Spinal cord (tissue), 10 donors: ENCODE measurements around the gene AGTRAP. TPM values are rescaled to one million over a fixed set of nuclear protein-coding genes. Genes with fewer than 3 reads are reported as not detected.
A peak's percentile ranks its signal among the peaks of the same experiment; 100 is the strongest.

ENCODE experiments used
- DNase-seq, 6 donors: peaks; one replicate each; pipeline versions ENCODE4 v3.0.0 to v3.0.0-alpha.2; 2013 to 2015; ENCODE audit warnings: low spot score in 6 of 6, low read depth in 4 of 6
- H3K27ac ChIP-seq: one replicate; pipeline ENCODE4 v1.5.1; 2013; ENCODE audit warnings: low read depth, low read length, control low read depth
- H3K27me3 ChIP-seq: one replicate; pipeline ENCODE4 v1.6.1; 2013; ENCODE audit warnings: low read length; ENCODE audit not compliant: control insufficient read depth, insufficient read depth
- H3K36me3 ChIP-seq: one replicate; pipeline ENCODE4 v1.6.1; 2013; ENCODE audit warnings: low read length; ENCODE audit not compliant: control insufficient read depth, insufficient read depth
- H3K4me1 ChIP-seq: one replicate; pipeline ENCODE4 v1.6.1; 2013; ENCODE audit warnings: low read length; ENCODE audit not compliant: control insufficient read depth, insufficient read depth
- H3K4me3 ChIP-seq: one replicate; pipeline ENCODE4 v1.5.1; 2013; ENCODE audit warnings: low read depth, low read length, control low read depth
- H3K9me3 ChIP-seq: one replicate; pipeline ENCODE4 v1.6.1; 2013; ENCODE audit warnings: low read length; ENCODE audit not compliant: control insufficient read depth, insufficient read depth
- WGBS: methylation state at CpG from one replicate; pipeline ENCODE4 v1.1.5; 2013; ENCODE audit warnings: missing lambda C conversion rate; ENCODE audit not compliant: insufficient coverage; 5-methylcytosine and 5-hydroxymethylcytosine counted together
- polyA plus RNA-seq, 2 donors: library from polyadenylated mRNA; unstranded; fragments of 120-200 nt; gene quantifications; one replicate each; pipeline ENCODE4 v1.2.1, GENCODE V29; 2013; ENCODE audit not compliant: insufficient read length in 2 of 2
- total RNA-seq, 2 donors: library from RNA; depleted of rRNA in 1 of 2; stranded (reverse); fragments of 120-200 nt in 1 of 2; fragments of >200 nt in 1 of 2; gene quantifications; one replicate each; pipeline versions ENCODE4 v1.2.3 to v1.2.4, GENCODE V29; 2013 to 2014
- donor health status: healthy.

The AGTRAP gene
- total and polyA plus RNA-seq, 4 donors = 11.8 to 45.1 (median 21.7) TPM

GRCh38 chr1:11778844-11779623 is 43.1 kb downstream of the AGTRAP start:
- H3K9me3 ChIP-seq = no peaks in the 10 kb centered on the region
- no peak for DNase-seq
- H3K27me3 ChIP-seq = no peaks in the 10 kb centered on the region
- H3K4me3 ChIP-seq = no peak overlapping the region
- WGBS = 88% methylated on average over 12 of the region's 15 CpGs
- H3K4me1 ChIP-seq = peaks cover under 1% of the 10 kb centered on the region
- no peak overlapping the region for H3K27ac ChIP-seq
- peaks cover 4% of the 10 kb centered on the region for H3K36me3 ChIP-seq

GRCh38 chr1:11779715-11780379 is 43.9 kb downstream of the AGTRAP start:
- Histone ChIP-seq H3K4me1 (peaks cover 8% of the 10 kb centered on the region), H3K27me3 (no peaks in the 10 kb centered on the region), H3K9me3 (no peaks in the 10 kb centered on the region), H3K27ac (no peak overlapping the region), H3K36me3 (peaks cover 4% of the 10 kb centered on the region), H3K4me3 (no peak overlapping the region)
- 74% methylated on average over 12 of the region's 13 CpGs for WGBS
- DNase-seq = no peak

GRCh38 chr1:11780380-11781147 is 44.6 kb downstream of the AGTRAP start:
- DNase-seq = no peak
- H3K27me3 ChIP-seq = no peaks in the 10 kb centered on the region
- no peak overlapping the region for H3K27ac ChIP-seq
- H3K36me3 ChIP-seq = peaks cover 4% of the 10 kb centered on the region
- peaks cover 15% of the 10 kb centered on the region for H3K4me1 ChIP-seq
- no peak overlapping the region for H3K4me3 ChIP-seq
- WGBS = 92% methylated on average over 4 of the region's 10 CpGs
- H3K9me3 ChIP-seq = no peaks in the 10 kb centered on the region

GRCh38 chr1:11781297-11781696 is 45.4 kb downstream of the AGTRAP start:
- WGBS = 80% methylated on average over 12 of the region's 12 CpGs
- Histone ChIP-seq H3K4me3 (no peak overlapping the region), H3K9me3 (no peaks in the 10 kb centered on the region), H3K27ac (no peak overlapping the region), H3K27me3 (no peaks in the 10 kb centered on the region), H3K36me3 (peaks cover 4% of the 10 kb centered on the region), H3K4me1 (peaks cover 15% of the 10 kb centered on the region)
- no peak for DNase-seq

- Histone ChIP-seq H3K27me3 (no peaks in the 10 kb centered on the region), H3K9me3 (no peaks in the 10 kb centered on the region), H3K4me3 (no peak overlapping the region), H3K36me3 (no peaks in the 10 kb centered on the region), H3K27ac (no peak overlapping the region), H3K4me1 (peaks cover 20% of the 10 kb centered on the region)
- DNase-seq = no peak
- WGBS = 73% methylated on average over 3 of the region's 6 CpGs
Measured at GRCh38 chr1:11782127-11782708, 46.3 kb downstream of the AGTRAP start.

GRCh38 chr1:11783556-11783955 is 47.6 kb downstream of the AGTRAP start:
- Histone ChIP-seq H3K36me3 (peaks cover 12% of the 10 kb centered on the region), H3K4me1 (peaks cover 27% of the 10 kb centered on the region), H3K9me3 (no peaks in the 10 kb centered on the region), H3K4me3 (no peak overlapping the region), H3K27me3 (no peaks in the 10 kb centered on the region), H3K27ac (no peak overlapping the region)
- 87% methylated on average over 6 of the region's 6 CpGs for WGBS
- no peak for DNase-seq

- H3K4me1 ChIP-seq = peaks cover 27% of the 10 kb centered on the region
- peak overlapping the region; percentile 16 for H3K4me3 ChIP-seq
- WGBS = 78% methylated on average over 16 of the region's 21 CpGs
Measured at GRCh38 chr1:11784256-11784992, 48.5 kb downstream of the AGTRAP start.

GRCh38 chr1:11784993-11785769 is 49.2 kb downstream of the AGTRAP start:
- WGBS = 12% methylated on average over 29 of the region's 30 CpGs
- Histone ChIP-seq H3K4me1 (peaks cover 35% of the 10 kb centered on the region), H3K36me3 (peaks cover 28% of the 10 kb centered on the region), H3K4me3 (peak overlapping the region; percentile 16), H3K9me3 (no peaks in the 10 kb centered on the region), H3K27ac (peak overlapping the region; percentile 15), H3K27me3 (no peaks in the 10 kb centered on the region)
- DNase-seq = peak in 2 of 6 donors; percentile 46 to 61

More at GRCh38 chr1:11784256-11784992, 48.5 kb downstream of the AGTRAP start:
- peaks cover 21% of the 10 kb centered on the region for H3K36me3 ChIP-seq
- DNase-seq = no peak
- H3K27me3 ChIP-seq = no peaks in the 10 kb centered on the region
- H3K27ac ChIP-seq = peak overlapping the region; percentile 15
- no peaks in the 10 kb centered on the region for H3K9me3 ChIP-seq
